HG03575 (cell line): ENCODE results near the gene GRIN3B.

Experiments used
- ATAC-seq: cut with Tn5 transposase; IDR thresholded peaks from one replicate; pipeline ENCODE4 v1.9.1; 2021; ENCODE audit not compliant: unreplicated experiment, insufficient number of reproducible peaks, low FRiP score; ENCODE audit errors: extremely low read depth

The GRIN3B gene

GRCh38 chr19:964116-964520, 36.1 kb upstream of the GRIN3B start:
- no peak for ATAC-seq

DNA sequence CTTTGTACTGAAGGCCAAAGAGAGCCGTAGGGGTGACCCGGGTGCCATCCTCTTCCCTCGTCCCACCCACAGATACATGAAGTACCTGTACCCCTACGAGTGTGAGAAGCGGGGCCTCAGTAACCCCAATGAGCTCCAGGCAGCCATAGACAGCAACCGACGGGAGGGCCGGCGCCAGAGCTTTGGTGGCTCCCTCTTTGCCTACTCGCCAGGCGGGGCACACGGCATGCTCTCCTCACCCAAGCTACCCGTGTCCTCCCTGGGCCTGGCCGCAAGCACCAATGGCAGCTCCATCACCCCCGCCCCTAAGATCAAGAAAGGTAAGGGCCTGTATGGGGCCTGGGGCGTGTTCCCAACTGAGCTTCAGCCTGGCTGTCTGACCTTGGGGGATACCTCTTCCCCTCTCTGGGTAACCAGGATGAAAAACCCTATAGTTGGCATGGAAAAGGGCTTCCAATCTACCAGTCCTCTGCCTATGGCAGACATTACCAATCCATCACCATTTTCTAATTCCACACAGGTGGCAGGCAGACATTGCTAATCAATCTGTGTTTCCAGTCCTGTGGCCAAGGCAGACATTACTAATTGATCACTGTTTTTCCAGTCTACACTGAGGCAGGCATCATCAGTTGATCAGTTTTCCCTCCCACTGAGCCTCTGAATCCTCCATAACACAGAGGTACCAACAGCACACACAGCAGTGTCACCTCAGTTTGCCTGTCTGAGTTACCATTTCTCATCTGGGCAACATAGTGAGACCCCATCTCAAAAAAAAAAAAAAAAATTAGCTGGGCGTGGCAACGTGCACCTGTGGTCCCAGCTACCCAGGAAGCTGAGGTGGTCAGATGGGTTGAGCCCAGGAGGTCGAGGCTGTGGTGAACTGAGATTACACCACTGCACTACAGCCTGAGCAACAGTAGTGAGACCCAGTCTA, 35.2 kb upstream of the GRIN3B start:
- no peak for ATAC-seq

GRCh38 chr19:966485-967088, 33.6 kb upstream of the GRIN3B start:
- ATAC-seq, result no peak

GRCh38 chr19:970695-971094, 29.5 kb upstream of the GRIN3B start:
- ATAC-seq, result no peak

- ATAC-seq, result no peak
Measured at GRCh38 chr19:971795-972194, 28.4 kb upstream of the GRIN3B start.

- ATAC-seq, result no peak
Measured at GRCh38 chr19:972281-972680, 27.9 kb upstream of the GRIN3B start.

GRCh38 chr19:973726-974563, 26.3 kb upstream of the GRIN3B start:
- ATAC-seq, result no peak

DNA sequence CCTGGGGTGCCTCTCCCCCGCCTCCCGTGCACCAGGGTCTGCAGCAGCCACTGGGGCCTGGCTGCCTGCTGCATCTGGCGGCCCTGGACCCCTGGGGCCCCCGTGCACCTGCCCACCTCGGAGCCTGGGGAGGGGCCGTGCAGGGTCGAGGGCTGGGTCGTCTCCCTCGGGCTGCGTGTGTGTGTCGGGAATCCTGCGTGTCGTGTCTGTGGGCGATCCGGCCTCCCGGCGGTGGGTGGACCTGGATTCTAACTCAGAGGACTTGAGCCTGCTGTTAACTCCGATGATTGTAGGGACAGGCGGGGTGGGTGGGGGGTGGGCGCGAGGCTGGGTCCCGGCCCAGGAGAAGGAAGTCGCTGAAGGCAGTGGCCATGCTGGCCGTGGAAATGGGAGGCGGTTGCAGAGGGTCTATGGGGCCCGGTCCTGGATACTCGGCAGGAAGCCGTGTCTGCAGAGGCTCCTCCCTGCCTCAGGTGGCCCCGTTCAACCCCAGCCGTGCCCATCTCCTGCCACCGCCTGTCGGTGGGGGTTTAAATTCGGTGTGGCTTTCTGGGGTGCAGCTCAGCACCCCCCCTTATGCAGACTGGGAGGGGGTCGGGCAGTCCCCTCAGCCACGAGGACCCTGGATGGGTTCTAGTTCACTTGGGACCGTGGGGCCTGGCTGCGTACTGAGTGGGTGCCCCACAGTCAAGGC, 25.5 kb upstream of the GRIN3B start:
- no peak for ATAC-seq

- ATAC-seq, result no peak
Measured at GRCh38 chr19:976476-976875, 23.7 kb upstream of the GRIN3B start.

- ATAC-seq, result no peak
Measured at GRCh38 chr19:977058-977464, 23.2 kb upstream of the GRIN3B start.

GRCh38 chr19:979318-979741, 20.9 kb upstream of the GRIN3B start:
- ATAC-seq, result no peak

- ATAC-seq, result no peak
Measured at GRCh38 chr19:980133-980998, 19.9 kb upstream of the GRIN3B start.

DNA sequence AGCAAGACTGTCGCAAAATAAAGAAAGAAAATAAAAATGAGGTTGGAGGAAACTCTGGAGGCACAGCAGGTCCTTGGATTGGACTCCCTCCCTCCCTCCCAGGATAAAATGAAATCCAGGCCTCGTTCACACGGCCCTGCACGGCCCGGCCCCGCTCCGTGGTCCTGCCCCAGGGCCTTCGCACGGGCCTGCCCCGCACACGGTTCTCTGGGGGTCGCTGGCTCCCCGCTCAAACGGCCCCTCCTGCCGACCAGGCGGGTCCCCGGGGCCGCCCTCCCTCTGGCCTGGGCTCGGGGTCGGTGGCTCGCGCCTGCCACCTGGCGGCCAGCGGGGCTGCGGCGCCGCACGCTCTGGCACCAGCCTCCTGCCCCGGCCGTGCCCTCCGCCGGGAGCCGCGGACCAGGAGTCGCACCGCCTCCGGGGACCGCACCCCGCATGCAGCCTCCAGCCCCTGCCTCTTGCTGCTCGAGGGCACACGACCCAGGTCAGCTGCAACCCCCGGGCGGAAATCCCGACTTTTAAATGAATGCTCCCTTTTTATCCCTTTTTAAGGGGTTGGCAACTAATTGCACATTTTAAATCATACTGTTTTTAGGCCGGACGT, 17.6 kb upstream of the GRIN3B start:
- no peak for ATAC-seq

GRCh38 chr19:984165-984967, 15.9 kb upstream of the GRIN3B start, which contains the start of gene WDR18:
WDR18 (plus strand) TSS chr19:984345; CDS start chr19:984354, 9 bp downstream.
- ATAC-seq, result no peak

- ATAC-seq, result no peak
Measured at GRCh38 chr19:986083-986482, 14.1 kb upstream of the GRIN3B start.

GRCh38 chr19:988081-988480, 12.1 kb upstream of the GRIN3B start:
- no peak for ATAC-seq

GRCh38 chr19:988510-988909, 11.7 kb upstream of the GRIN3B start:
- ATAC-seq, result no peak
